ENCODE results near the gene NCEH1. TPM values are rescaled to one million over a fixed set of nuclear protein-coding genes. Genes with fewer than 3 reads are reported as not detected.

The NCEH1 gene
- total RNA-seq, 4 donors from 2014 or later: 8.3 to 12.4 (median 11.0) TPM

DNA sequence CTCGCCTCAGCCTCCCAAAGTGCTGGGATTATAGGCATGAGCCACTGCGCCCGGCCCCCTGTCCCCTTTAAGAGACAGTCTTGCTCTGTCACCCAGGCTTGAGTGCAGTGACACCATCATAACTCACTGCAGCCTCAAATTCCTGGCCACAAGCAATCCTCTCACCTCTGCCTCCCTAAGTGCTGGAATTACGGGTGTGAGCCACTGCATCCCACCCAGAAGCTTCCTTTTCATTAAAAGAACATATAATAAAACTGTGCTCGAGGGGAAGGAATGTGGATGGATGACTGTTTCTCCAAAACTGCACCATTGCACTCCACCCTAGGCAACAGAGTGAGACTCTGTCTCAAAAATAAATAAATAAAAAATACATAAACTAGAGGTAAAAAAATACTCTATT is 70.1 kb downstream of the NCEH1 start:
- Histone ChIP-seq H3K36me3 (no peaks in the 10 kb centered on the region), H3K4me1 (no peaks in the 10 kb centered on the region), H3K27me3 (no peaks in the 10 kb centered on the region), H3K27ac (no peak overlapping the region), H3K9me3 (no peaks in the 10 kb centered on the region), H3K4me3 (replicated peaks in 1 of 3) (no peak overlapping the region)
- no peak for TF ChIP-seq POLR2A (IDR thresholded peaks at IDR 0.05)
- TF ChIP-seq, protein P1, sequence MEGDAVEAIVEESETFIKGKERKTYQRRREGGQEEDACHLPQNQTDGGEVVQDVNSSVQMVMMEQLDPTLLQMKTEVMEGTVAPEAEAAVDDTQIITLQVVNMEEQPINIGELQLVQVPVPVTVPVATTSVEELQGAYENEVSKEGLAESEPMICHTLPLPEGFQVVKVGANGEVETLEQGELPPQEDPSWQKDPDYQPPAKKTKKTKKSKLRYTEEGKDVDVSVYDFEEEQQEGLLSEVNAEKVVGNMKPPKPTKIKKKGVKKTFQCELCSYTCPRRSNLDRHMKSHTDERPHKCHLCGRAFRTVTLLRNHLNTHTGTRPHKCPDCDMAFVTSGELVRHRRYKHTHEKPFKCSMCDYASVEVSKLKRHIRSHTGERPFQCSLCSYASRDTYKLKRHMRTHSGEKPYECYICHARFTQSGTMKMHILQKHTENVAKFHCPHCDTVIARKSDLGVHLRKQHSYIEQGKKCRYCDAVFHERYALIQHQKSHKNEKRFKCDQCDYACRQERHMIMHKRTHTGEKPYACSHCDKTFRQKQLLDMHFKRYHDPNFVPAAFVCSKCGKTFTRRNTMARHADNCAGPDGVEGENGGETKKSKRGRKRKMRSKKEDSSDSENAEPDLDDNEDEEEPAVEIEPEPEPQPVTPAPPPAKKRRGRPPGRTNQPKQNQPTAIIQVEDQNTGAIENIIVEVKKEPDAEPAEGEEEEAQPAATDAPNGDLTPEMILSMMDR (IDR thresholded peaks at IDR 0.05): no peak
- DNase-seq: no peak
- intact Hi-C loops (cut with DNase I): no loop called here
- 92 to 93% methylated on average over 5 of the region's 5 CpGs for WGBS, 2 donors

DNA sequence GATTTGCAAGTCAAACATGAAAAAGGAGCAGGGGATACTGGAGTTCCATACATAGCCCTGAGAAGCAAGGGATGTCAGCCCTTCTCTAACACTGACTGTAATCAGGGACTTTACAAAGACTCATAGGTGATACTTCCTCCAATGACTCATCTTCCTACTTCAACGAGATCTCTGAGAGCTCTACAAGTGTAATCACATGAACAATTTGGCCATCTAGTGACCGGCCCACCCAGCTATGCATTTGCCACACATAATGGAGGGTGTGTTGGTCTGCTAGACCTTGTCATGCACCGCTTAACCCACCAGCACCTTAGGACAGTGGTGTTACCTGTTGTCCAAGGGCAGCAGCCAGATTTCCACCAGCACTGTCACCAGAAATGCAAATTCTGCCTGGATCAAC is 75.3 kb downstream of the NCEH1 start:
- H3K4me1 ChIP-seq: no peaks in the 10 kb centered on the region
- H3K9me3 ChIP-seq: no peaks in the 10 kb centered on the region
- 58 to 73% methylated on average over 3 of the region's 3 CpGs for WGBS, 2 donors
- TF ChIP-seq, protein P1 (IDR thresholded peaks at IDR 0.05): no peak
- no peak for TF ChIP-seq POLR2A (IDR thresholded peaks at IDR 0.05)
- H3K27ac ChIP-seq: no peak overlapping the region
- intact Hi-C loops (cut with DNase I): no loop called here
- no peaks in the 10 kb centered on the region for H3K27me3 ChIP-seq
- H3K4me3 ChIP-seq (replicated peaks in 1 of 3): no peak overlapping the region
- no peaks in the 10 kb centered on the region for H3K36me3 ChIP-seq
- DNase-seq: no peak

DNA sequence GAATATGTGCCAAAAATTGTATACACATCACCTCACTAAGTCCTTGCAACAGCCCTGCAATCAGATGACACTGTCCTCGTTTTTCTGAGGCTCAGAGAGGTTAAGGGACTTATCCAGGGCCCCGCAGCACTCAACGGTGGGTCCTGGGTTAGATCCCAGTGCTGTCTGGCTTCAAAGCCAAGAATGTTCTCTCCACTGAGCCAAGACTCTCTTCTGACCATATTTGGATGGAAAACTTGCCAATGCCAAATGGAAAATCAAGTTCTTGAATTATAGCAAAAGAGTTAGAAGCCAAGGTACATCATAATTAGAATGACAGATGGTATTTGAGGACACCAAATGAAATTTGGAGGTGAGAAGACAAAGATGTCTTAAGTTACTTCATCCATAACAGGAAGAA is 75.9 kb downstream of the NCEH1 start:
- no peaks in the 10 kb centered on the region for H3K4me1 ChIP-seq
- no peaks in the 10 kb centered on the region for H3K9me3 ChIP-seq
- no peak overlapping the region for H3K27ac ChIP-seq
- no peaks in the 10 kb centered on the region for H3K36me3 ChIP-seq
- H3K27me3 ChIP-seq: no peaks in the 10 kb centered on the region
- TF ChIP-seq, protein P1 (IDR thresholded peaks at IDR 0.05): no peak
- TF ChIP-seq POLR2A (IDR thresholded peaks at IDR 0.05): no peak
- WGBS, 2 donors: 72 to 86% methylated on average over 3 of the region's 3 CpGs
- no peak for DNase-seq
- H3K4me3 ChIP-seq (replicated peaks in 1 of 3): no peak overlapping the region
- intact Hi-C loops (cut with DNase I): no loop called here

DNA sequence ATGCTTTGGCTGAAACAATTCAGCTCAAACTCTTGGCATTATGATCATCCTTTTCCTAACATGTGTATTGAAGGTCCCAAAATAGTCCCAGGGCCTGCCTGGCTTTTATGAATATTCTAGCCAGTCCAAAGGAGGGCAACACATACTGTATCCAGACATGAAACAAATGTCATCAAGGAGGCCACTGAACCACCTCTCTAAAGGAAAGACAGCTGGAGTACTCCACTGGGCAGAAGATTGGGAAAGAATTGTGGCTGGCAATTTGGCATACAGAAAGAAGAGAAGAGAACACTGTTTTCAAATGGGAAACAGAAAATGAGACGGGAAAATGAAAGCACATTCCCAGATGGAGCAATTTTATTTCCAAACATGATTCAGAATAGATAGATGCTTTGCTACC is 80.6 kb downstream of the NCEH1 start:
- Histone ChIP-seq H3K9me3 (no peaks in the 10 kb centered on the region), H3K27me3 (no peaks in the 10 kb centered on the region), H3K4me1 (no peaks in the 10 kb centered on the region), H3K4me3 (replicated peaks in 1 of 3) (no peak overlapping the region), H3K36me3 (no peaks in the 10 kb centered on the region), H3K27ac (no peak overlapping the region)
- no peak for DNase-seq
- intact Hi-C loops (cut with DNase I): no loop called here
- TF ChIP-seq POLR2A (IDR thresholded peaks at IDR 0.05): no peak
- TF ChIP-seq, protein P1 (IDR thresholded peaks at IDR 0.05): no peak
- WGBS, 2 donors: 79 to 81% methylated on average over 1 of the region's 1 CpG

DNA sequence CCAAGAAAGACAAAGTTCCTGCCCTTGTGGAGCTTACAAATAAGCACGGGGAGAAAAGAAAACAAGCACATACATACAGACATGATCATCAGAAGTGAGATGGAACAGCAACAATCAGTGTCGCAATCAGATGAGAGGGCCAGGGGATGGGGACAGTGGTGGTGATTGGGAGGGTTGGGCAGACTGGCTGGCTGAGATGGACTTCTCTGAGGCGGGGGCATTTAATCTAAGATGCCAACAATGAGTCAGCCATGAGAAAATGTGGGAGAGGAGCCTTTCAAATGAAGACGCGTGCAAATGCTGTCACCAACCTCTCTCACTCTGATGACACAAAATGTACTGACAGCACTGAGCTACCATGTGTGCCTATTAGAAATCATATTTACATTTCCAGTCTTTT is 81.4 kb downstream of the NCEH1 start:
- H3K4me3 ChIP-seq (replicated peaks in 1 of 3): no peak overlapping the region
- no peaks in the 10 kb centered on the region for H3K4me1 ChIP-seq
- no peaks in the 10 kb centered on the region for H3K27me3 ChIP-seq
- no peaks in the 10 kb centered on the region for H3K9me3 ChIP-seq
- no peak overlapping the region for H3K27ac ChIP-seq
- intact Hi-C loops (cut with DNase I): no loop called here
- no peaks in the 10 kb centered on the region for H3K36me3 ChIP-seq
- DNase-seq: no peak
- TF ChIP-seq, protein P1 (IDR thresholded peaks at IDR 0.05): no peak
- no peak for TF ChIP-seq POLR2A (IDR thresholded peaks at IDR 0.05)
- WGBS, 2 donors: 85 to 90% methylated on average over 5 of the region's 5 CpGs

Data from thyroid gland (tissue), 4 donors.